G401 (cell line): Measurements from ENCODE around the gene SMARCD3. TPM values are rescaled to one million over a fixed set of nuclear protein-coding genes. Genes with fewer than 3 reads are reported as not detected.

ENCODE experiments used
- DNase-seq: peaks from one replicate; pipeline ENCODE4 v3.0.0-alpha.2; 2015; ENCODE audit warnings: low spot score
- in situ Hi-C: cut with HindIII; loops from 2 replicates; pipeline ENCODE4 v1.10.0; 2016; ENCODE audit warnings: low sequenced_read_pairs, mixed read lengths
- total RNA-seq: library from RNA; depleted of rRNA; stranded (reverse); fragments of >200 nt; shearing (Covaris generic); gene quantifications from 2 replicates; pipeline ENCODE4 v1.2.3, GENCODE V29; 2014; rRNA removed

SMARCD3 gene
- total RNA-seq = 65.7 and 68.2 TPM in 2 replicates

DNA sequence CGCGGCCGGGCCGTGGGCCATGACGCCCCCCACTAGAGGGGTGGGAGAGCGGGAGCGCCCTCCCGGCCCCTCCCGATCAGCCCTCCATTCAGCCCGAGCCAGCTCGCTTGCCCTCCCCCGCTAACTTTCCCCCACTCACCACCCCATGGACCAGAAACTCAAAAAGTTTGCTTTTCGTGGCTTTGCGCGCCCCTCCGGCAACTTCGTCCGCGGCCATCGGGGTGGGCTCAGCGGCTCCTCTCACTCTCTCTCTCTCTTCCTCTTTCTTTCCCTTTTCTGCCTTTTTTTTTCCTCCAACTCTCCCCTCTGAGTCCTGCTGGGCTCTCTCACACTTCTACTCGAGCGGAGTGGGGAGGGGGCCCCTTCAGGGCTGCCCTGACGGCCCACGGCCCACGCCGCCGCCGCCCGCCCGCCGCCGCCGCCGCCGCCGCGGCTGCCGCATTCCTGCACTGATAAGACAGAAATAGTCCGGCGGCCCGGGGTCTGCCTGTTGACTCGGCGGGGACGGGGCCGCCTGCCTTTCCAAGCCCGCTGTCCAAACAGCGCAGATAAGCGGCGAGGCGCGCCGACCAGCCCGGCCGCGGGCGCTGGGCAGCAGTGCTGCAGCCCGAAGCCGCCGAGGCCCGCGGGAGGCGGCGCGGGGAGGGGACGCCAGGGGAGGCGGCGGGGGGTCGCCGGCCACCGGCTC, at the start of gene SMARCD3:
TSS of gene SMARCD3 (minus strand) at position 349 of the 688 bp plus-strand sequence. CDS start at position 217, 132 bp downstream.
- peak; percentile 66 for DNase-seq
- in situ Hi-C loops = no loop called here

DNA sequence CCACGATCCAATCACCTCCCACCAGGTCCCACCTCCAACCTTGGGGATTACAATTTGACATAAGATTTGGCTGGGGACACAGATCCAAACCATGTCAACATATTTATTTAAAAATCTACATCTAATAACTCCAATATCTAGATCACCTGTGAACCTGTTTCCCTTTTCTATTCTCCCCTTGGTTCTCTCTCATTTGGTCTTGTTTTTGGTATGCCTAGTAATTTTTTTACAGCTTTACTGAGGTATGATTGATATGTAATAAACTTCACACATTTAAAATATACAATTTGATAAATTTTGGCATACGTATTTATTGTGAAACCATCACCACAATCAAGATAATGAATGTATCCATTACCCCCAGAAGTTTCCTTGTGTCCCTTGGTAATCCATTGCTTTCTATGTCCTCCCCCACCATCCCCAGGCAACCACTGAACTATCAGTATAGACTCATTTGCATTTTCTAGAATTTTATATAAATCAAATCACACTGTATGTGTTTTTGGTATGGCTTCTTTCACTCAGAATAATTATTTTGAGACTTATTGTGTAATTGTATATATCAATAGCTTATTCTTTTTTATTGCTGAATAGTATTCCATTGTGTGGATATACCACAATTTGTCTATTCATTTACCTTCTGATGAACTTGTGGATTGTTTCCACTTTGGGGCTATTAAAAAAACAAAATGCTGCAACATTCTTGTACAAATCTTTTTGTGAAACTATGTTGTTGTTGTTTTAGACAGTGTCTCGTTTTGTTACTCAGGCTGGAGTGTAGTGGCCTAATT, 47.9 kb upstream of the SMARCD3 start:
- in situ Hi-C loops = no loop called here
- DNase-seq = no peak

DNA sequence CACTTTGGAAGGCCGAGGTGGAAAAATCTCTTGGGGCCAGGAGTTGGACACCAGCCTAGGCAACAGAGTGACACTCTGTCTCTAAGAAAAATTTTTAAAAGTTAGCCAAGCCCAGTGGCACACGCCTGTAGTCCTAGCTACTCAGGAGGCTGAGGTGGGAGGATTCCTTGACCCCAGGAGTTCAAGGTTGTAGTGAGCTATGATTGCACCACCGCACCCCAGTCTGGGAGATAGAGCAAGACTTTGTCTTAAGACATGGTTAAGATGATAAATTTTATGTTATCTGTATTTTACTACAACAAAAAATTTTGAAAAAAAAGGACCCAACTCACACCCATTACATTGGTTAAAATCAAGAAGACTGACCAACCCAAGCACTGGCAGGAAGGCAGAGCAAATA, 44.4 kb upstream of the SMARCD3 start:
- in situ Hi-C loops = no loop called here
- no peak for DNase-seq

DNA sequence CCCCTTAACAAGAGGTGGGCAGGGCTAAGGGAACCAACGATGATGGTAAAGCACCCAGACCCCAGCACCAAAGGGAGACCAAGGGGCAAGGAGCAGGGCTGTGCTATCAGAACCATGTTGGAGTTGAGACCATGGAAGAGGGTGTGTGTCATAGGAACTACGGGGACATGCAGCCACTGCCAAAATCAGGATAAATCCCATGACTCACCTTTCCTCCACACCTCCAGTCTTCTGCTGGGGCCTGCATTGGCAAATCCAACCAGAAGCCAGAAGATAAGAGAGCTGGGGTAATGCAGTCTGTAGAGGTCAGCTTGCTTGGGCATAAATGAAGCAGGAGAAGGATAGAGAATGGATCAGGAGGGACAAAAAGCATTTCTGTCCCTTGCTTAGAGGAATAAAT, 42.7 kb upstream of the SMARCD3 start:
- in situ Hi-C loops = no loop called here
- no peak for DNase-seq

DNA sequence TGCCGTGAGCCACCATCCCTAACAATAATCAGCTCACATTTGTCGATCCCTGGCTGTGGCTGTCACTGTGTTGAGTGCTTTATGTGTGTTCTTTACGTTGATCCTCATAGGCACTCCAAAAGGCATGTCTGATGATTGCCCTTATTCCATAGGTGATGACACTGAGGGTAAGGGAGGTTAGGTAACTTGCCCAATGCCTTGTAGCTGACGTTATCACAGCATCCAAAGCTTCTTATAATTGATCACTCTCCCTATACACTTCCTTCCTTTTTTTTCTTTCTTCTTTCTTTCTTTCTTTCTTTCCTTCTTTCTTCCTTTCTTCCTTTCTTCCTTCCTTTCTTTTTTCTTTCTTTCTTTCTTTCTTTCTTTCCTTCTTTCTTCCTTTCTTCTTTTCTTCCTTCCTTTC, 41.9 kb upstream of the SMARCD3 start:
- in situ Hi-C loops = no loop called here
- DNase-seq = no peak

DNA sequence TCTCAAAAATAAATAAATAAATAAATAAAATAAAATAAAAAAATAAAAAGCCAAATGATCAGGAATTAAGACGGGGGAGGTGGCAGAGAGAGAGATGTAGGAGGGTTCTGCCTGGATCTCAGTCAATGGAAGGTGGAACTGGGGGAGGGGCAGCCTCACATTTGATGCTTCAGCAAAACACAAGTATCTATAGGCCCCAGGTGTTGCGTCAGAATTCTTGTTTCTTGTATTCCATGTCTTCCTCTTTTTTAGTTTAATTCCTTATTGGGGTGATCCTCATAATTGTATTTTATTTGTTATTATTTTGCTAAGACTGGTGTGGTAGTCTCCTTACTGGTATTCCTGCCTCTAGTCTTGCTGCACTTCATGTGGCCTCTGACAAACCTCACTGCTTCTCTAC, 41.4 kb upstream of the SMARCD3 start:
- no peak for DNase-seq
- in situ Hi-C loops = no loop called here

DNA sequence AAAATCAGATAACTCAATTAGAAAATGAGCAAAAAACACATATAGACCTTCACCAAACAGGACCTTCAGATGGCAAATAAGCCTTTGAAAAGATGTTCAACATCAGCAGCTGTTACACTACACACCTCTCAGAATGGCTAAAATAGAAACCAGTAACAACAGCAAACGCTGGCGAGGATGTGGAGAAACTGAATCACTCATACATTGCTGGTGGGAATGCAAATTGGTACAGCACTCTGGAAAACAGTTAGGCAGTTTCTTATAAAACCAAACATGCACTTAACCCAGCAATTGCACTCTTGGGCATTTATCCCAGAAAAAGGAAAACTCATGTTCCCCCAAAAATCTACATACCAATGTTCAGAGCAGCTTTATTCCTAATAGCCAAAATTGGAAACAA, 37.7 kb upstream of the SMARCD3 start:
- DNase-seq = no peak

DNA sequence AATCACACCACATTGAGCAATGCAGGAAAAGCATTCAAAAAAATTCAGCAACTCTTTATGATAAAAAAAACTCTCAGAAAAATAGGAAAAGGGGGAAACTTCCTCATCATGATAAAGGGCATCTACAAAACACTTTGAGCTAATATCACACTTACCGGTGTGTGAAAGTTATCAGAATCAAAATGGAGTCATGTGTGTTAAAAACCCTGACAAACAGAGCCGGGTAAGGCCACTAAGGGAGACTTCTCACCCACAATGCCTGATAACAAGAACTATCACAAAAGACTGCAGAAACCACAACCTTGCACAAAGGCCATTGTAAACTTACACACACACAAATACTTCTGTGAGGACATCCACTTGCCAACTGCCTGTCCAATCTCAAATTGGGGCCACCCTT, 34.8 kb upstream of the SMARCD3 start:
- no peak for DNase-seq
- in situ Hi-C loops = no loop called here

More for the DNA sequence above, 37.7 kb upstream of the SMARCD3 start:
- in situ Hi-C loops = no loop called here

DNA sequence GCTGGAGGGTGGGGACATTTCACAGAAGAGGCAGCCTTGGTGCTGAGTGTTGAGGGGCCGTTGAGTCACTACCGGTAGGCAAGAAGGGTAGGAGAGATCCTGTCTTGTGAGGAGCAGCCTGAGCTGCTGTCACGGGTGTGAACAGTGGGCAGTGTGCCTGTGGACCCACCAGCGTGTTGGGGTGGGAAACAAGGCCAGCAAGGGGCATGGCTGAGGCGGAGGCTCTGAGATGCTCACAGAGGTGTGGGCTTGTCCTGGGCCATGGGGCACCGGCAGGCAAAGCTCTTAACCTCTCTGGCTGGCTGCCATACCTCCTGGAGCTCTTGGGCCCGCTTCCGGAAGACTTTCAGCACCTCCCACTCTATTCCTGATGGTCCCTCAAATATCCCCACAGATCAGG, 33.6 kb upstream of the SMARCD3 start:
- in situ Hi-C loops = no loop called here
- DNase-seq = no peak

DNA sequence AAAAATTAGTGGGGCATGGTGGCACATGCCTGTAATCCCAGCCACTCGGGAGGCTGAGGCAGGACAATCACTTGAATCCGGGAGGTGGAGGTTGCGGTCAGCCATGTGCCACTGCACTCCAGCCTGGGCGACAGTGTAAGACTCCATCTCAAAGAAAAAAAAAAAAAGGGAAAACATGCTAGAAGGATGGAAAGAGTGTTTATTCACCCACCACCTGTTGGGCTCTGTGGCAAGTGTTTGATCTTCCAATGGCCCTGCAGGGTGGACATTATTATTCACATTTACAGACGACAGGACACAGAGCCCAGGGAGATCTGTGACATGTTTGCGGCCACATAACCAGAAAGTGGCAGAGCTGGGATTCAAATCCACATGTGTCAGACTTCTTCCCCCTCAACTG, 33.2 kb upstream of the SMARCD3 start:
- in situ Hi-C loops = no loop called here

DNA sequence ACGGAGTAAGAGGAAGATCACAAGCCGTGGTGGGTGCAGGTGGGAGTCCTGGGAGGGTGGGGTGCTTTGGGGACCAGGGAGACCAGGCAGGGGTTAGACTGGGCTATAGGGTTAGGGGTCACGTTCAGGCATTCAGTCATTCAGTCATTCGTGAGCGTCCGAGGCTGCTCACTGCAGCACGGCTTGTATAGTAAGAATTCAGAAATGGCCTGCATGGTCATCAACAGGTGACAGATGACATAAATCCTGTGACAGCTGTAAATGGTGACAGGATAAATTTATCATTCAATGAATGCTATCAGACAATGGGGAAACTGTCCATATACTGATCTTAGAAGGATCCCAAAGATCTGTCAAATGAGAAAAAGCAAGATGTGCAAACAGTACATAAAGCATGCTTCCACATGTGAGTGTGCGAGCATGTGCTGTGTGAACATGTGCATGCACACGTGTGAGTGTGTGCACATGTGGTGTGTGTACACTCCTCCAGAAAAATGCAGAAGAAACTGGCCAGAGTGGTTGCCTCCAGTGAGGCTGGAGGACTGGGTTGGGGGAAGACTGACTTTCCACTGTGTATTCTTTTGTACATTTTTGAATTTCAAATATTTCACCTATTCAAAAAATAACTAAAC, 32.0 kb upstream of the SMARCD3 start:
- DNase-seq = no peak
- in situ Hi-C loops = no loop called here

More for the DNA sequence above, 33.2 kb upstream of the SMARCD3 start:
- no peak for DNase-seq

DNA sequence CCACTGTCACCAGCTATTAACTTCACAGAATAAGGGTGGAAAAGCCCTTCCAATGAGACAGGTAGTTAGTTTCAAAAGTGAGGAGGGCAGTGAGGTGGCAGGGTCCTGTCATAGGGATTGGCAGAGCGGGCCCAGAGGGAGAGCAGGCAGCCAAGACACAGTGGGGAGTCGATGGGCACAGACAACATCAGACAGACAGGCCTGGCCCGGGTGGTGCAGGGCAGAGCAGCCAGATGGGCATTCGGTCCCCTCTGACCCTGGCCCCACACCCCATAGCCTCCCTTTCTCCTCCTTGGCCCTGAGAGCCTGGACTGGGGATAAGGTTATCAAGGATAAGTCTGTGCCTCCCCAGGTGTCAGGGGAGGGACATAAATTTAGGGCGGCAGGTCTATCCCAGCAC, 31.4 kb upstream of the SMARCD3 start:
- no peak for DNase-seq
- in situ Hi-C loops = no loop called here

DNA sequence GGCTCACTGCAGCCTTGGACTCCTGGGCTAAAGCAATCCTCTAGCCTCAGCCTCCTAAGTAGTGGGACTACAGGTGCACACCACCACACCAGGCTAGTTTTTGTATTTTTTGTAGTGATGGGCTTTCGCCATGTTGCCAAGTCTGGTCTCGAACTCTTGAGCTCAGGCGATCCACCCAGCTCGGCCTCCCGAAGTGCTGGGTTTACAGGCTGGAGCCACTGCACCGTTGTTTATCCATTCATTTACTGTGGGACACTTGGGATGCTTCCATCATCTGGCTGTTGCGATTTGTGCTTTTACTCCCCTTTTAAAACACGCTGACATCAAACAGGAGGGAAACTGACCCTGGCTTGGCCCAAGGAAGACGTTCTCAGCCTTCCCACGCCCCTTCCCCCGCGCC, 30.5 kb upstream of the SMARCD3 start:
- DNase-seq = no peak
- in situ Hi-C loops = no loop called here

DNA sequence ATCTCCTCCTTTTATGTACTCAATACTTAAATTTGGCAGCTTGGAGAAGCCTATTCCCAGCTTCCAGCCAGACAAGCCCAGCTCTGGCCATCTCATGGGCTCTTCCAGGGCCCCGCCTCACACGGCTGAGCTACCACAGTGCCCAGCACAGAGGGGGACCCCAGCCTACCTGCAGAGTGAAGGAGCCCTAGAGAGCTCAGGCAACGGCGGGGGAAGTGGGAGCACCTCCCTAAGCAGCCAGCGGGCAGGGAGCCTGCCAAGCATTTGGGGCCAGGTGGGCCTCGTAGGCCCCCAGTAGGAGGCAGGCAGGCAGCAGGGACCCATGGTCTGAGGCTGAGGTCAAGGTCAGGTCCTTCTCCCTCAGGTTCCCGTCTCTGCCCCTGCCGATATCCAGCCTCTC, 29.1 kb upstream of the SMARCD3 start:
- DNase-seq = no peak
- in situ Hi-C loops = no loop called here

DNA sequence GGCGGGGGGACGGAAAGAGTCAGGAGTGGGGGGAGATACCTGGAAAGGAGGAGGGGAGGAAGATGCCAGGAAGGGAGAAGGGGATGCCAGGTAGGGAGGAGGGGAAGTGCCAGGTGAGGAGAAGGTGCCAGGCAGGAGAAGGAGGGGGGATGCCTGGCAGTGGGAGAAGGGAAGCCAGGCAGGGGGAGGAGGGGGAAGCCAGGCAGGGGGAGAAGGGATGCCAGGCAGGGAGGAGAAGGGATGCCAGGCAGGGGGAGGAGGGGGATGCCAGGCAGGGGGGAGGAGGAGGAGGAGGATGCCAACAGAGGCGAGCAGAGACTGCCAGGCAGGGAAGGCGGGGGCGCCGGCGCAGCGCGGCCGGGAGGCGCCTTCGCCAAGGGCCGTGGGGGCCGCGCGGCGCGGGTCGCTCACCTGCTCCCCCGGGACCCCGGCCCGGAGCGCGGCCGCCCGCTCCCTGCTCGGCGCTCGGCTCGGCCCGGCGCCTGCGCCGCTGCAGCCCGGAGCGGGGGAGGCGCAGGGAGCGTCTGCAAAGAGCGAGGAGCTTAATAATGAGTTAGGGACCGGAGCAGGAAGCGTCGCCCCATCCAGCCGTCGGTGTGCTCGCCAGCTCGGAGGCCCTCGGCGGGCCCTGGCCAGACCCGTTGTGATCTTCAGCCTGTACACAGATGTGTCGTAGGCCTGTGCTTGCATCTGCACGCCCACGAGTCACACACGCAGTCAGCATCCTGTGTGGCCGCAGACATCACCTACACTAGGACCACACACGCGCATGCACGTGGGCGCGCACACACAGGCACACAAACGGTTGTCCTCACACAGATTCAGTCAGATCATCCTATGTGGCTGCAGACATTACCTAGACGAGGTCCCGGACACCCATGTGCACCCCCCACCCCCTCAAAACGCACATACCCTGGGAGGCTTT, 28.4 kb upstream of the SMARCD3 start:
- in situ Hi-C loops = no loop called here
- peak; percentile 86 for DNase-seq

DNA sequence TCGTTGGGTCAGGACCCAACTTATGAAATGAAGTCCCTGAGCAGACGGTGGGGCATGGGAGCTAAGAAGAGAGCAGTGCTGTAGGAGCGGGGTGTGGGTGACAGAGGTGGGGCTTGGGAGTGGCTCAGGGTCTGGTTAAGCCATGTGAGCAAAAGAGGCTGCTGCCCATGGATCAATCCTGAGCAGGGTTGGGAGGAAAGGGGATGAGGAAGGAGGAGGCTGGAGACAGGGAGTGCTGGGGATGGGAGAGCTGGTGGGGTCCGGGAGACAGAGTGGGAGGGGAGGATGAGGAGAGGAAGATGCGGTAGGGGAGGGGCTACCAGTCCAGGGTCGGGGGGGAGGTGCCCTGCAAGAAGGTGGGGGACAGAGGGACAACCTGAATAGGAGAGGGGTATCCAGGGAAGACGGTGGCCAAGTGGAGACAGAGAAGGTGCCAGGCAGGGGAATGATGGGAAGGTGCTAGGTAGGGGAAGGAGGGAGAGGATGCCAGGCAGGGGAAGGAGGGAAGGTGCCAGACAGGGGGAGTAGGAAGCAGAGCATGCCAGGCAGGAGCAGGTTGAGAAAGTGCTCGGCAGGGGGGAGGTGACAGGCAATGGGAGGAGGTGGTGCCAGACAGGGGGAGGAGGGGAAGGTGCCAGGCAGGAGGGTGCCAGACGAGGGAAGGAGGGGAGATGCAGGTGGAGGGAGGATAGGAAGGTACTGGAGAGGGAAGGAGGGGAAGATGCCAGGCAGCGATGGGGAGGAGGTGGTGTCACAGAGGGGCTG, 27.5 kb upstream of the SMARCD3 start:
- in situ Hi-C loops = no loop called here
- DNase-seq = peak; percentile 94

DNA sequence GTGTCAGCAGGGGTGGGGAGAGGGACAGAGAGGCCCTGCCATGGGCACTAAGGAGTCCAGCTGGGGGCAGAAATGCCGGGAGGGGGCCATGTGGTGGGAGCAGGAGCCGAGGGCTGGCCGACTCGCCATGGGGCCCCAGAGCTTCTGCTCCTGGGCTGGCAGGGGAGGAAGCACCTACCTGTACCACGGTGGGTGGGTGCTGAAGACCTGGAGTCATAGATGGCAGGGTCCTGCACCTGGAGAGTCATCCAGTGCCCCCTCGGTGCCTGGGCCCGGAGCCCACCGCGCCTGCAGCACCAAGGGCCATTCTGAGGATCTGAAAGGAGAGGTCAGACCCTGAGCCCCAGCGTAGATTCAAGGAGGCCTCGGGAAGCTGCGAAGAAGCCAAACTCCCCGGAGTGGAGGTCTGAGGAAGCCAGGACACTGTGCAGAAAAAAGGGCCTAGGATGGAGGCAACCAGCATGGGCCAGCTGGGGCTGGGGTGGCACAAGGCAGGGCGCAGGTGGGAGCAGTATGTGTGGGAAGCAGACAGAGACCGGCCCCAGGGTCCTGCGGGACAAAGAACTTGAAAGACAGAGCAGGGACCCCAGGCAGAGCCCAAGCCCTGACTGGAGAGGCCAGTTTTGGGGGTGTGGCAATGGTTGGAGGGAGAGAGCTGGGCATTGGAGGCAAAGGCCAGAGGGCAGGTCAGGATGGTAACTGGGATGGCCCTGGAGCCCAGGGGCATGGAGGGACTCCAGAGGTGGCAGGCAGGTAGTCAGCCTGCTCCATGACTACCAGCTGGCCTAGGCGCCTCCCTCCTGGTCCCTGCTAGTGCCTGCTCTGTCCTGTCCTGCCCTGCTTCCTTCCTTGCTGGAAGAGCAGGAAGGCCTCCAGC, 26.7 kb upstream of the SMARCD3 start:
- no peak for DNase-seq
- in situ Hi-C loops = no loop called here

DNA sequence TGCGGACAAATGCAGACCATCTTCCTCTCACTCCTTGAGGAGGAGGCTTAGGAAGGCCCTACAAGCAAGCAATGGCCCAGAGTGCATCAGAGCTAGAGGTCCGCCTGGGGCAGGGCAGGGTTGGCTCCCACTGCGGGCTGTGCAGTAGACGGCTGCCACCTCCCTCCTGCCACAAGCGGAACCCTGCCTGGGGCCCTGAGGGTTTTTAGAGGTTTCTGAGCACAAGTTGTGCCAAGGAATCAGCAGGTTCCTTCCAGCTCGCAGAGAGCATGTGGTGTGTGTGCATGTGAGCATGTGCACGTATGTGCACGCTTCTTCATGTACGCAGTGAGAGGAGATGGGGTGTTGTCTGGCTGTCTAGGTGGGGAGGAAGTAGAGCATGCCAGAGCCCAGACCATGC, 25.9 kb upstream of the SMARCD3 start:
- DNase-seq = no peak
- in situ Hi-C loops = no loop called here
